Measurements from ENCODE around the gene PTPRCAP. TPM values are rescaled to one million over a fixed set of nuclear protein-coding genes. Genes with fewer than 3 reads are reported as not detected.

Gene PTPRCAP
- total RNA-seq, 5 donors from 2014 or later (not counting 1 experiment from before 2014, with no cell fraction given): 192 to 282 (median 256) TPM

- no peak for ATAC-seq (replicated peaks in 1 of 4)
- Mint-ChIP-seq H3K27me3 (no peaks in the 10 kb centered on the region), H3K4me3 (peak overlapping the region in 2 of 3 donors; percentile 17 to 80), H3K27ac (peak overlapping the region; percentile 57 to 64), H3K9me3 (no peaks in the 10 kb centered on the region), H3K36me3 (no peaks in the 10 kb centered on the region), H3K4me1 (peaks cover 66 to 69% (median 67%) of the 10 kb centered on the region in 3 donors)
- POLR2A ChIA-PET: no interaction called here
- Histone ChIP-seq H3K27ac (ENCODE audit: low read length) (no peak overlapping the region), H3K36me3 (ENCODE audit: control insufficient read depth in 2 of 2, extremely low read depth in 1 of 2, insufficient read depth in 1 of 2, low read length in 1 of 2) (no peaks in the 10 kb centered on the region), H3K27me3 (replicated peaks in 1 of 2; ENCODE audit: control insufficient read depth in 2 of 2, extremely low read depth in 1 of 2, insufficient read depth in 2 of 2, low read length in 1 of 2) (peaks cover 0 to 11% of the 10 kb centered on the region in 2 experiments), H3K4me1 (ENCODE audit: control insufficient read depth in 1 of 2, extremely low read depth in 1 of 2, insufficient read depth in 2 of 2, low read length in 2 of 2) (peaks cover 24 to 85% of the 10 kb centered on the region in 2 experiments), H3K4me3 (ENCODE audit: control insufficient read depth in 1 of 2, extremely low read depth in 1 of 2, low read length in 1 of 2) (no peak overlapping the region), H3K9me3 (no peaks in the 10 kb centered on the region)
- no peak for DNase-seq
- 97% methylated on average over 3 of the region's 7 CpGs for WGBS (ENCODE audit: insufficient coverage)
- CTCF ChIA-PET: interaction anchor here in 1 of 2 donors (0.7 kb wide), 1 partner anchor 86 kb away, joined by 3 read pairs; no protein-coding TSS in a partner anchor
These were observed 10.7 kb upstream of the PTPRCAP start for GRCh38 chr11:67448220-67448609.

GRCh38 chr11:67445515-67445914 is 8.0 kb upstream of the PTPRCAP start:
- ATAC-seq (replicated peaks in 1 of 4) (no peak), DNase-seq (no peak)
- H3K27ac Mint-ChIP-seq: peak overlapping the region; percentile 92 to 97
- no peaks in the 10 kb centered on the region for H3K9me3 ChIP-seq
- no peaks in the 10 kb centered on the region for H3K9me3 Mint-ChIP-seq
- WGBS (ENCODE audit: insufficient coverage): 100% methylated on average over 1 of the region's 5 CpGs
- H3K4me1 Mint-ChIP-seq: peaks cover 82 to 90% (median 85%) of the 10 kb centered on the region in 3 donors
- H3K27me3 Mint-ChIP-seq: no peaks in the 10 kb centered on the region
- H3K36me3 ChIP-seq (ENCODE audit: control insufficient read depth in 2 of 2, extremely low read depth in 1 of 2, insufficient read depth in 1 of 2, low read length in 1 of 2): no peaks in the 10 kb centered on the region
- peak overlapping the region; percentile 10 to 80 (median 47) for H3K4me3 Mint-ChIP-seq
- no peaks in the 10 kb centered on the region for H3K36me3 Mint-ChIP-seq
- CTCF ChIA-PET: no interaction called here
- POLR2A ChIA-PET: interaction anchor here in 1 of 2 donors (0.6 kb wide), 1 partner anchor 14 kb away, joined by 3 read pairs; no protein-coding TSS in a partner anchor
- peaks cover 28 to 92% of the 10 kb centered on the region in 2 experiments for H3K4me1 ChIP-seq (ENCODE audit: control insufficient read depth in 1 of 2, extremely low read depth in 1 of 2, insufficient read depth in 2 of 2, low read length in 2 of 2)
- peaks cover 0 to 2% of the 10 kb centered on the region in 2 experiments for H3K27me3 ChIP-seq (replicated peaks in 1 of 2; ENCODE audit: control insufficient read depth in 2 of 2, extremely low read depth in 1 of 2, insufficient read depth in 2 of 2, low read length in 1 of 2)
- peak overlapping the region; percentile 90 for H3K27ac ChIP-seq (ENCODE audit: low read length)
- no peak overlapping the region for H3K4me3 ChIP-seq (ENCODE audit: control insufficient read depth in 1 of 2, extremely low read depth in 1 of 2, low read length in 1 of 2)

DNA sequence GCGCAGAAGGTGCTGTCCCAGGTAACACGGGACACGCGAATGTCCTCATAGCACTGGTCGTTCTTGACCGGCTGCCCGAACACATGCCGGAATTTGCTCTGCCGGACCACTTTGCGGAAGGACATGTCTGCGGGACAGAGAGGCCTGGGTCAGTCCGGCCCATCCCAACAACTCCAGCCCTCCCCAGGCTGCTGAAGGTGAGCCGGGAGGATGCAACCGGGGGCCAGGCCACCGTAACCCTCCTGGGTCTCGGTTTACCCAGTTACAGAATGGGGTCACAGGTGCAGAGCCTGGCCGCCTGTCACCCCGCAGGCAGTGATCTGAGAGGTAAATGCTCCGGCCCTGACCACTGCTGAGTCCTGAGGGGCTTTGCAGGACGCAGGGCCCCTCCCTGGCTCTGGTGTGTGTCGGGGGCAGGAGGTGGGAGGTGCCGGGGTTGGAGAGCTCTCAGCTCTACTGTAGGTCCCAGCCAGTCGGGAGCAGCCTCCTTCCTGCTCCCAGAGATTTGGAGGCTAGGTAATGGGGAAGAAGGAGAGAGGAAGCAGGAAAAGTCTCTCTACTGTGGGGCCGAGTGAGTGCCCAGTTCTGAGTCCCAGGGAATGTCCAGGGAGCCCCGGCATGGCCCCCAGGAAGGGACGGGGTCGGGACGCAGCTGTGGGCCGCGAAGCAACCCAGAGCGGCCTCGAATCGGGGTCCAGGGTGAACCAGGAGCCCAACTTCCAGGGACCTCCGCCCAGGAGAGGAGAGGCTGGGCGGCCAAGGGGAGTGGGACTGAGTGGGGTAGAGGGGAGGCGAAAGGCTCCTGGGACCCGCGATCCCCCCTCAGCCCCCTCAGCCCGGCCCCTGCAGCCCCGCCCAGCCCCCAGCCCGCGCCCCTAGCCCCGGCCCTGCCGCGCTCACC is 5.3 kb upstream of the PTPRCAP start:
- ChIA-PET POLR2A (interaction anchor here in 1 of 2 donors (0.6 kb wide), 1 partner anchor 41 kb away, joined by 3 read pairs; the partner anchor contains the start of gene PPP1CA), CTCF (interaction anchor here in 1 of 2 donors (0.6 kb wide), 1 partner anchor 11 kb away, joined by 3 read pairs; no protein-coding TSS in a partner anchor)
- ATAC-seq (replicated peaks in 1 of 4) (no peak), DNase-seq (peak in 4 of 35 experiments; percentile 10 to 23 (median 18))
- no peak overlapping the region for H3K4me3 ChIP-seq (ENCODE audit: control insufficient read depth in 1 of 2, extremely low read depth in 1 of 2, low read length in 1 of 2)
- Mint-ChIP-seq H3K4me1 (peaks cover 83 to 88% (median 86%) of the 10 kb centered on the region in 3 donors), H3K4me3 (peak overlapping the region; percentile 52 to 99 (median 69)), H3K27ac (peak overlapping the region; percentile 87 to 92), H3K36me3 (no peaks in the 10 kb centered on the region), H3K9me3 (no peaks in the 10 kb centered on the region), H3K27me3 (no peaks in the 10 kb centered on the region)
- H3K4me1 ChIP-seq (ENCODE audit: control insufficient read depth in 1 of 2, extremely low read depth in 1 of 2, insufficient read depth in 2 of 2, low read length in 2 of 2): peaks cover 35 to 96% of the 10 kb centered on the region in 2 experiments
- no peaks in the 10 kb centered on the region for H3K9me3 ChIP-seq
- no peaks in the 10 kb centered on the region for H3K36me3 ChIP-seq (ENCODE audit: control insufficient read depth in 2 of 2, extremely low read depth in 1 of 2, insufficient read depth in 1 of 2, low read length in 1 of 2)
- WGBS (ENCODE audit: insufficient coverage): 59% methylated on average over 25 of the region's 45 CpGs
- no peaks in the 10 kb centered on the region for H3K27me3 ChIP-seq (replicated peaks in 1 of 2; ENCODE audit: control insufficient read depth in 2 of 2, extremely low read depth in 1 of 2, insufficient read depth in 2 of 2, low read length in 1 of 2)
- peak overlapping the region; percentile 35 for H3K27ac ChIP-seq (ENCODE audit: low read length)

GRCh38 chr11:67441731-67442351 is 4.4 kb upstream of the PTPRCAP start:
- H3K9me3 Mint-ChIP-seq: no peaks in the 10 kb centered on the region
- Histone ChIP-seq H3K27me3 (replicated peaks in 1 of 2; ENCODE audit: control insufficient read depth in 2 of 2, extremely low read depth in 1 of 2, insufficient read depth in 2 of 2, low read length in 1 of 2) (no peaks in the 10 kb centered on the region), H3K4me3 (ENCODE audit: control insufficient read depth in 1 of 2, extremely low read depth in 1 of 2, low read length in 1 of 2) (no peak overlapping the region), H3K4me1 (ENCODE audit: control insufficient read depth in 1 of 2, extremely low read depth in 1 of 2, insufficient read depth in 2 of 2, low read length in 2 of 2) (peaks cover 32 to 88% of the 10 kb centered on the region in 2 experiments), H3K27ac (ENCODE audit: low read length) (peak overlapping the region; percentile 35), H3K36me3 (ENCODE audit: control insufficient read depth in 2 of 2, extremely low read depth in 1 of 2, insufficient read depth in 1 of 2, low read length in 1 of 2) (no peaks in the 10 kb centered on the region), H3K9me3 (no peaks in the 10 kb centered on the region)
- peaks cover 75 to 81% (median 80%) of the 10 kb centered on the region in 3 donors for H3K4me1 Mint-ChIP-seq
- ATAC-seq (replicated peaks in 1 of 4) (peak in 1 of 4 experiments; percentile 12), DNase-seq (peak in 5 of 35 experiments; percentile 27 to 64 (median 40))
- WGBS (ENCODE audit: insufficient coverage): 85% methylated on average over 26 of the region's 28 CpGs
- CTCF ChIA-PET: no interaction called here
- no peaks in the 10 kb centered on the region for H3K27me3 Mint-ChIP-seq
- H3K4me3 Mint-ChIP-seq: peak overlapping the region; percentile 19 to 99 (median 52)
- H3K27ac Mint-ChIP-seq: peak overlapping the region; percentile 89 to 92
- no peaks in the 10 kb centered on the region for H3K36me3 Mint-ChIP-seq
- POLR2A ChIA-PET: no interaction called here

DNA sequence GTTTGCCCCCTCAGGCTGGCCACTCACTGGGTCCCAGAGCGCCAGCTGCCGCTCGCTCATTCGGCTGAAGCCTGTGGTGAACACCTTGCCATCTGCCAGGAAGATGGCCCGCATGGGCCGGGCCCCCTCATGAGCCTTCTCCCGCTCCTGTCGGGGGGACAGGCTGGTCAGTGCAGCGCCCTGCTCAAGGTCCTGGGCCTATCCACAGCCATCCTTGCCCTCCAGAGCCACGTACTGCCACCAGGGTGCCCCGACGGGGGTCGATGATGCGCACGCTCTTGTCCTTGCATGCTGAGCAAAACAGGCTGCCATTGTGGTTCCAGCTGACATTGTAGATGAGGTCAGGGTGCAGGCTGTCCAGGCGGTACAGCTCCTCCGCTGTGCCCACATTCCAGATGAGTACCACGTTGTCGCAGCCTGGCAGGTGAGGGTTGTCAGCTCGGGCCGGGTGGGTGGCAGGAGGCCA is 3.6 kb upstream of the PTPRCAP start:
- CTCF ChIA-PET: no interaction called here
- 85% methylated on average over 21 of the region's 21 CpGs for WGBS (ENCODE audit: insufficient coverage)
- Histone ChIP-seq H3K4me1 (ENCODE audit: control insufficient read depth in 1 of 2, extremely low read depth in 1 of 2, insufficient read depth in 2 of 2, low read length in 2 of 2) (peaks cover 33 to 86% of the 10 kb centered on the region in 2 experiments), H3K4me3 (ENCODE audit: control insufficient read depth in 1 of 2, extremely low read depth in 1 of 2, low read length in 1 of 2) (no peak overlapping the region), H3K9me3 (no peaks in the 10 kb centered on the region), H3K27ac (ENCODE audit: low read length) (peak overlapping the region; percentile 50), H3K27me3 (replicated peaks in 1 of 2; ENCODE audit: control insufficient read depth in 2 of 2, extremely low read depth in 1 of 2, insufficient read depth in 2 of 2, low read length in 1 of 2) (no peaks in the 10 kb centered on the region), H3K36me3 (ENCODE audit: control insufficient read depth in 2 of 2, extremely low read depth in 1 of 2, insufficient read depth in 1 of 2, low read length in 1 of 2) (peaks cover 0 to 5% of the 10 kb centered on the region in 2 donors)
- H3K36me3 Mint-ChIP-seq: no peaks in the 10 kb centered on the region
- H3K4me3 Mint-ChIP-seq: peak overlapping the region in 1 of 3 donors; percentile 99
- peaks cover 68 to 79% (median 77%) of the 10 kb centered on the region in 3 donors for H3K4me1 Mint-ChIP-seq
- no peaks in the 10 kb centered on the region for H3K9me3 Mint-ChIP-seq
- DNase-seq (peak in 4 of 35 experiments; percentile 8 to 48 (median 24)), ATAC-seq (replicated peaks in 1 of 4) (no peak)
- H3K27ac Mint-ChIP-seq: peak overlapping the region; percentile 80 to 95
- H3K27me3 Mint-ChIP-seq: no peaks in the 10 kb centered on the region
- POLR2A ChIA-PET: interaction anchor here in 1 of 2 donors (0.6 kb wide), 1 partner anchor 27 kb away, joined by 3 read pairs; no protein-coding TSS in a partner anchor

Measured in T-cell (primary cell).